Endothelial cell of umbilical vein (primary cell): ENCODE data around the gene RIC8B. TPM values are rescaled to one million over a fixed set of nuclear protein-coding genes. Genes with fewer than 3 reads are reported as not detected.

Experiments
- BruUV-seq: library from RNA; stranded (reverse); fragments of 400-500 nt; replicated peaks from 2 replicates; lab custom pipeline; 2021; lab: Mats Ljungman, UMichigan
- CTCF ChIA-PET: fragments of 300-600, 350-600 bp; sonication (Branson Sonifier 250); formaldehyde crosslinking; loops from one replicate; lab custom pipeline; 2021; ENCODE audit warnings: antibody characterized with exemption, inconsistent platforms; lab: Charles Lee
- POLR2A ChIA-PET: fragments of 300-600, 350-600 bp; sonication (Branson Sonifier 250); formaldehyde crosslinking; loops from one replicate; lab custom pipeline; 2021; ENCODE audit warnings: antibody characterized with exemption, inconsistent platforms; lab: Charles Lee
- DNase-seq: peaks from one replicate; pipeline ENCODE4 v3.0.0-alpha.2; 2011; ENCODE audit warnings: low read depth, low spot score
- FAIRE-seq: peaks from 2 replicates; lab custom pipeline; 2011; peaks lifted over from hg19 to GRCh38; lab: Jason Lieb, UNC
- H2AFZ ChIP-seq: 2 replicates; pipeline ENCODE4 v1.6.0; 2012; ENCODE audit warnings: low read depth, low read length, control low read depth, inconsistent platforms
- H3K27ac ChIP-seq: 2 replicates; pipeline ENCODE4 v1.5.1; 2011; ENCODE audit warnings: low read depth, mild to moderate bottlenecking, control low read depth, low read length, moderate library complexity; ENCODE audit not compliant: insufficient read depth
- H3K27me3 ChIP-seq, 2 experiments: 2 replicates each; pipeline versions ENCODE4 v1.6.0 to v1.6.1; 2011; ENCODE audit warnings: low read length in 2 of 2, mixed read lengths in 1 of 2; ENCODE audit not compliant: control insufficient read depth in 2 of 2, insufficient read depth in 2 of 2
- H3K36me3 ChIP-seq, 2 experiments: 2 replicates in 1 of 2; 3 replicates in 1 of 2; pipeline ENCODE4 v1.5.1; 2011; ENCODE audit warnings: low read length in 2 of 2, mild to moderate bottlenecking in 1 of 2, moderate library complexity in 1 of 2; ENCODE audit not compliant: control insufficient read depth in 2 of 2, insufficient read depth in 2 of 2; ENCODE audit errors: extremely low read depth in 1 of 2
- H3K4me1 ChIP-seq: 3 replicates; pipeline ENCODE4 v1.5.1; 2011; ENCODE audit warnings: mild to moderate bottlenecking, low read length; ENCODE audit not compliant: control insufficient read depth, insufficient read depth; ENCODE audit errors: extremely low read depth
- H3K4me2 ChIP-seq: 2 replicates; pipeline ENCODE4 v1.6.1; 2011; ENCODE audit warnings: low read length, control low read depth, mixed read lengths; ENCODE audit not compliant: insufficient read depth
- H3K4me3 ChIP-seq, 3 experiments: fragments of 200-600 bp in 1 of 3; sonication (generic), shearing (Covaris generic) in 1 of 3; replicated peaks in 1 of 3; 2 replicates each; pipeline ENCODE4 v1.5.1; 2011 to 2016; ENCODE audit warnings: control low read depth in 3 of 3, low read length in 3 of 3, mild to moderate bottlenecking in 2 of 3, inconsistent platforms in 1 of 3, low read depth in 1 of 3, moderate library complexity in 1 of 3; ENCODE audit not compliant: insufficient read depth in 1 of 3
- H3K79me2 ChIP-seq: 2 replicates; pipeline ENCODE4 v1.6.0; 2012; ENCODE audit warnings: low read length, inconsistent platforms; ENCODE audit not compliant: control insufficient read depth, insufficient read depth
- H3K9ac ChIP-seq: replicated peaks from 2 replicates; pipeline ENCODE3; 2011; ENCODE audit warnings: low read length, control low read depth; ENCODE audit not compliant: insufficient read depth; ENCODE audit errors: extremely low read depth
- H3K9me1 ChIP-seq: replicated peaks from 3 replicates; pipeline ENCODE4 v1.6.0; 2011; ENCODE audit warnings: mild to moderate bottlenecking, low read length; ENCODE audit not compliant: control insufficient read depth, insufficient read depth; ENCODE audit errors: extremely low read depth
- H3K9me3 ChIP-seq: replicated peaks from 2 replicates; pipeline ENCODE4 v1.5.1; 2012; ENCODE audit warnings: low read length, inconsistent platforms; ENCODE audit not compliant: control insufficient read depth, insufficient read depth
- H4K20me1 ChIP-seq: replicated peaks from 2 replicates; pipeline ENCODE3; 2011; ENCODE audit warnings: mild to moderate bottlenecking, low read length; ENCODE audit not compliant: control insufficient read depth, insufficient read depth; ENCODE audit errors: extremely low read depth
- EZH2 ChIP-seq: IDR thresholded peaks from 2 replicates; pipeline ENCODE4 v1.6.1; 2012; ENCODE audit warnings: borderline replicate concordance, low read depth, mild to moderate bottlenecking, moderate library complexity, low read length, inconsistent platforms; ENCODE audit not compliant: severe bottlenecking
- FOS ChIP-seq: IDR thresholded peaks from 2 replicates; pipeline ENCODE4 v1.6.1; 2011; ENCODE audit warnings: mild to moderate bottlenecking, low read length, moderate library complexity, borderline replicate concordance; ENCODE audit not compliant: insufficient read depth
- GATA2 ChIP-seq: IDR thresholded peaks from 2 replicates; pipeline ENCODE4 v1.7.0; 2011; ENCODE audit warnings: low read depth, mild to moderate bottlenecking, moderate library complexity, mixed read lengths, low read length; ENCODE audit not compliant: insufficient read length, insufficient read depth
- JUN ChIP-seq: IDR thresholded peaks from 2 replicates; pipeline ENCODE4 v1.6.1; 2011; ENCODE audit warnings: borderline replicate concordance, low read depth; ENCODE audit not compliant: insufficient read length, insufficient read depth
- MYC ChIP-seq: IDR thresholded peaks from one replicate; pipeline ENCODE4 v1.6.1; 2011; ENCODE audit warnings: mild to moderate bottlenecking, low read depth, low read length
- POLR2A ChIP-seq: IDR thresholded peaks from 2 replicates; pipeline ENCODE4 v1.6.1; 2012; ENCODE audit warnings: low read depth, mild to moderate bottlenecking, control low read depth, low read length
- POLR2AphosphoS5 ChIP-seq: IDR thresholded peaks from 2 replicates; pipeline ENCODE4 v1.6.1; 2012; ENCODE audit warnings: low read depth, mild to moderate bottlenecking, control low read depth, low read length, moderate library complexity; ENCODE audit not compliant: insufficient read depth
- dilution Hi-C: fragments of 300-500 bp; cut with MboI; formaldehyde crosslinking; loops from one replicate; pipeline ENCODE4 v1.15.0; 2019; ENCODE audit warnings: low sequenced_read_pairs; ENCODE audit not compliant: extremely low pct_ligation_motif_present
- intact Hi-C: fragments of 100-400 bp; cut with micrococcal nuclease; formaldehyde crosslinking; loops from one replicate; pipeline ENCODE4 v1.10.0; 2022
- polyA plus RNA-seq, 4 experiments: library from polyadenylated mRNA; depleted of rRNA in 3 of 4; stranded (reverse) in 3 of 4; unstranded in 1 of 4; fragments of >200 nt; gene quantifications; 2 replicates each; pipeline versions ENCODE4 v1.2.1 to v1.2.3, GENCODE V29; 2011 to 2012; ENCODE audit warnings: missing spikeins in 1 of 4
- total RNA-seq: library from RNA; stranded (reverse); gene quantifications from 2 replicates; pipeline ENCODE4 v1.2.3, GENCODE V29; 2021
- TF ChIP-seq, protein P1 (sequence below): IDR thresholded peaks from 2 replicates; pipeline ENCODE4 v1.6.1; 2011; ENCODE audit not compliant: insufficient read depth, insufficient read length
- TF ChIP-seq, protein P2 (sequence below), 2 donors: IDR thresholded peaks; 1 replicate in 1 of 2; 2 replicates in 1 of 2; pipeline ENCODE4 v1.5.1; 2011; ENCODE audit warnings: low read length in 2 of 2, mild to moderate bottlenecking in 2 of 2, moderate library complexity in 2 of 2, control low read depth in 1 of 2, inconsistent platforms in 1 of 2, low read depth in 1 of 2; ENCODE audit not compliant: insufficient read depth in 1 of 2; ENCODE audit errors: extremely low read depth in 1 of 2

RIC8B gene
- total and polyA plus RNA-seq, 2 donors (not counting 3 experiments of a cell fraction or from before 2014, with no cell fraction given): 4.1 to 13.7 TPM

DNA sequence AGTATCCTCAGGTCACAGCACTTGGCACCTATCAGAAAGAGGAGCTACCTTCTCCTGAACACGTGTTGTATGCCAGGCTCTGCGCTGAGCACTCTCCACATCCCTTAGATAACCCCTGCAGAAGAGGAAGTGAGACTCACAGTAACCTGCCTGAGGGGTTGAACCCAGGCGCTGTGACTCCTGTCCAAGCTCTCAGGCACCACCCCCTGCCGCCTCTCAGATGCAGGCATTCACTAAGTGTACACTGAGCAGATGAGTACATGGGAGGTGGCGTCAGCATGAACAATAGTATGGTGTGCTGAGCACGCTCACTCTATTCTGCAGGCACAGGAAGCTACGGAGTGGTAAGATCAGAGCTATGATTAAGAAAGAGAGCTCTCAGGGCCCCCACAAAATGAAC, 21.0 kb upstream of the RIC8B start:
- H3K9me1 ChIP-seq: no peaks in the 10 kb centered on the region
- no peaks in the 10 kb centered on the region for H3K27me3 ChIP-seq
- no peaks in the 10 kb centered on the region for H3K4me1 ChIP-seq
- no peak for FAIRE-seq
- BruUV-seq: no TSS peak
- TF ChIP-seq POLR2AphosphoS5 (no peak), FOS (no peak), MYC (no peak), POLR2A (no peak), EZH2 (no peak), GATA2 (no peak), JUN (no peak)
- TF ChIP-seq, protein P1, sequence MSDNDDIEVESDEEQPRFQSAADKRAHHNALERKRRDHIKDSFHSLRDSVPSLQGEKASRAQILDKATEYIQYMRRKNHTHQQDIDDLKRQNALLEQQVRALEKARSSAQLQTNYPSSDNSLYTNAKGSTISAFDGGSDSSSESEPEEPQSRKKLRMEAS: no peak
- TF ChIP-seq, protein P2, sequence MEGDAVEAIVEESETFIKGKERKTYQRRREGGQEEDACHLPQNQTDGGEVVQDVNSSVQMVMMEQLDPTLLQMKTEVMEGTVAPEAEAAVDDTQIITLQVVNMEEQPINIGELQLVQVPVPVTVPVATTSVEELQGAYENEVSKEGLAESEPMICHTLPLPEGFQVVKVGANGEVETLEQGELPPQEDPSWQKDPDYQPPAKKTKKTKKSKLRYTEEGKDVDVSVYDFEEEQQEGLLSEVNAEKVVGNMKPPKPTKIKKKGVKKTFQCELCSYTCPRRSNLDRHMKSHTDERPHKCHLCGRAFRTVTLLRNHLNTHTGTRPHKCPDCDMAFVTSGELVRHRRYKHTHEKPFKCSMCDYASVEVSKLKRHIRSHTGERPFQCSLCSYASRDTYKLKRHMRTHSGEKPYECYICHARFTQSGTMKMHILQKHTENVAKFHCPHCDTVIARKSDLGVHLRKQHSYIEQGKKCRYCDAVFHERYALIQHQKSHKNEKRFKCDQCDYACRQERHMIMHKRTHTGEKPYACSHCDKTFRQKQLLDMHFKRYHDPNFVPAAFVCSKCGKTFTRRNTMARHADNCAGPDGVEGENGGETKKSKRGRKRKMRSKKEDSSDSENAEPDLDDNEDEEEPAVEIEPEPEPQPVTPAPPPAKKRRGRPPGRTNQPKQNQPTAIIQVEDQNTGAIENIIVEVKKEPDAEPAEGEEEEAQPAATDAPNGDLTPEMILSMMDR (IDR thresholded peaks at IDR 0.05; ENCODE audit: extremely low read depth in 1 of 2, insufficient read depth in 1 of 2, low read depth in 1 of 2, low read length in 2 of 2): no peak
- H3K36me3 ChIP-seq: no peaks in the 10 kb centered on the region
- no peak overlapping the region for H3K4me3 ChIP-seq
- ChIA-PET CTCF (interaction anchor here (0.5 kb wide), 1 partner anchor 13 kb away, joined by 6 read pairs; no protein-coding TSS in a partner anchor), POLR2A (no interaction called here)
- no peak overlapping the region for H3K9ac ChIP-seq
- DNase-seq: no peak
- H3K27ac ChIP-seq: no peak overlapping the region
- no peak overlapping the region for H3K4me2 ChIP-seq
- intact Hi-C loops: no loop called here
- no peaks in the 10 kb centered on the region for H3K79me2 ChIP-seq
- H3K9me3 ChIP-seq: no peaks in the 10 kb centered on the region
- no peak overlapping the region for H2AFZ ChIP-seq
- dilution Hi-C loops: no loop called here
- H4K20me1 ChIP-seq: no peaks in the 10 kb centered on the region
